ENCODE measurements around the gene MYL5. TPM values are rescaled to one million over a fixed set of nuclear protein-coding genes. Genes with fewer than 3 reads are reported as not detected.

The MYL5 gene
- total and polyA plus RNA-seq, 3 experiments from 2014 or later = 5.2 to 19.5 (median 17.1) TPM

- CTCF ChIA-PET = interaction anchor here (0.6 to 1.2 kb wide), 2 partner anchors 22 to 29 kb away, joined by 3 read pairs; no protein-coding TSS in a partner anchor
- Mint-ChIP-seq H3K4me1 (peaks cover 6 to 34% (median 16%) of the 10 kb centered on the region in 3 donors), H3K36me3 (peaks cover 0 to 27% (median 2%) of the 10 kb centered on the region in 3 donors), H3K9me3 (peaks cover 0 to 1% (median 0%) of the 10 kb centered on the region in 5 donors), H3K4me3 (no peak overlapping the region), H3K27me3 (no peaks in the 10 kb centered on the region), H3K27ac (peak overlapping the region in 1 of 8 donors; percentile 36)
- no peaks in the 10 kb centered on the region for H3K36me3 ChIP-seq (ENCODE audit: insufficient read depth, low read length)
- POLR2A ChIA-PET = no interaction called here
- H3K9me3 ChIP-seq (ENCODE audit: low read length) = no peaks in the 10 kb centered on the region
- no peaks in the 10 kb centered on the region for H3K4me1 ChIP-seq (ENCODE audit: insufficient read depth, low read length)
- no peak overlapping the region for H3K27ac ChIP-seq (ENCODE audit: low read depth, low read length)
- no peaks in the 10 kb centered on the region for H3K27me3 ChIP-seq (ENCODE audit: insufficient read depth, low read length, poor library complexity, severe bottlenecking)
- no peak overlapping the region for H3K4me3 ChIP-seq (ENCODE audit: low read length)
- DNase-seq = no peak
These were observed 45.9 kb downstream of the MYL5 start for GRCh38 chr4:720111-720860.

- peaks cover 0 to 27% (median 2%) of the 10 kb centered on the region in 3 donors for H3K36me3 Mint-ChIP-seq
- Histone ChIP-seq H3K36me3 (ENCODE audit: insufficient read depth, low read length) (no peaks in the 10 kb centered on the region), H3K4me3 (ENCODE audit: low read length) (no peak overlapping the region), H3K9me3 (ENCODE audit: low read length) (no peaks in the 10 kb centered on the region), H3K27ac (ENCODE audit: low read depth, low read length) (no peak overlapping the region), H3K4me1 (ENCODE audit: insufficient read depth, low read length) (no peaks in the 10 kb centered on the region), H3K27me3 (ENCODE audit: insufficient read depth, low read length, poor library complexity, severe bottlenecking) (no peaks in the 10 kb centered on the region)
- peak overlapping the region in 1 of 8 donors; percentile 61 for H3K27ac Mint-ChIP-seq
- H3K4me1 Mint-ChIP-seq = peaks cover 4 to 33% (median 18%) of the 10 kb centered on the region in 3 donors
- no peaks in the 10 kb centered on the region for H3K27me3 Mint-ChIP-seq
- no peak overlapping the region for H3K4me3 Mint-ChIP-seq
- CTCF ChIA-PET = no interaction called here
- no peak for DNase-seq
- POLR2A ChIA-PET = no interaction called here
- H3K9me3 Mint-ChIP-seq = peaks cover 0 to 1% (median 0%) of the 10 kb centered on the region in 5 donors
These were observed 47.2 kb downstream of the MYL5 start for GRCh38 chr4:721261-722168.

- peaks cover 0 to 26% (median 2%) of the 10 kb centered on the region in 3 donors for H3K36me3 Mint-ChIP-seq
- Histone ChIP-seq H3K4me3 (ENCODE audit: low read length) (no peak overlapping the region), H3K27ac (ENCODE audit: low read depth, low read length) (no peak overlapping the region), H3K27me3 (ENCODE audit: insufficient read depth, low read length, poor library complexity, severe bottlenecking) (no peaks in the 10 kb centered on the region), H3K9me3 (ENCODE audit: low read length) (no peaks in the 10 kb centered on the region), H3K36me3 (ENCODE audit: insufficient read depth, low read length) (no peaks in the 10 kb centered on the region), H3K4me1 (ENCODE audit: insufficient read depth, low read length) (no peaks in the 10 kb centered on the region)
- H3K9me3 Mint-ChIP-seq = peaks cover 0 to 1% (median 0%) of the 10 kb centered on the region in 5 donors
- no peak for DNase-seq
- H3K4me1 Mint-ChIP-seq = peaks cover 0 to 37% (median 18%) of the 10 kb centered on the region in 3 donors
- ChIA-PET CTCF (no interaction called here), POLR2A (no interaction called here)
- no peaks in the 10 kb centered on the region for H3K27me3 Mint-ChIP-seq
- H3K27ac Mint-ChIP-seq = no peak overlapping the region
- H3K4me3 Mint-ChIP-seq = no peak overlapping the region
These were observed 47.9 kb downstream of the MYL5 start for GRCh38 chr4:722169-722725.

- H3K4me3 ChIP-seq (ENCODE audit: low read length) = no peak overlapping the region
- POLR2A ChIA-PET = no interaction called here
- no peaks in the 10 kb centered on the region for H3K9me3 ChIP-seq (ENCODE audit: low read length)
- H3K36me3 ChIP-seq (ENCODE audit: insufficient read depth, low read length) = no peaks in the 10 kb centered on the region
- Mint-ChIP-seq H3K27ac (no peak overlapping the region), H3K36me3 (peaks cover 0 to 31% (median 2%) of the 10 kb centered on the region in 3 donors), H3K27me3 (no peaks in the 10 kb centered on the region), H3K4me1 (peaks cover 0 to 34% (median 15%) of the 10 kb centered on the region in 3 donors), H3K4me3 (no peak overlapping the region), H3K9me3 (peaks cover 0 to 1% (median 0%) of the 10 kb centered on the region in 5 donors)
- no peaks in the 10 kb centered on the region for H3K27me3 ChIP-seq (ENCODE audit: insufficient read depth, low read length, poor library complexity, severe bottlenecking)
- CTCF ChIA-PET = no interaction called here
- no peak overlapping the region for H3K27ac ChIP-seq (ENCODE audit: low read depth, low read length)
- no peak for DNase-seq
- no peaks in the 10 kb centered on the region for H3K4me1 ChIP-seq (ENCODE audit: insufficient read depth, low read length)
These were observed 48.6 kb downstream of the MYL5 start for GRCh38 chr4:722851-723360.

GRCh38 chr4:723751-724530, 49.6 kb downstream of the MYL5 start:
- H3K4me3 Mint-ChIP-seq = no peak overlapping the region
- POLR2A ChIA-PET = no interaction called here

GRCh38 chr4:725391-726234, 51.3 kb downstream of the MYL5 start:
- no peak overlapping the region for H3K4me3 Mint-ChIP-seq
- Histone ChIP-seq H3K4me1 (ENCODE audit: insufficient read depth, low read length) (no peaks in the 10 kb centered on the region), H3K27me3 (ENCODE audit: insufficient read depth, low read length, poor library complexity, severe bottlenecking) (no peaks in the 10 kb centered on the region), H3K9me3 (ENCODE audit: low read length) (no peaks in the 10 kb centered on the region), H3K36me3 (ENCODE audit: insufficient read depth, low read length) (no peaks in the 10 kb centered on the region), H3K4me3 (ENCODE audit: low read length) (no peak overlapping the region), H3K27ac (ENCODE audit: low read depth, low read length) (peak overlapping the region; percentile 16)
- no peak for DNase-seq
- H3K27me3 Mint-ChIP-seq = no peaks in the 10 kb centered on the region
- CTCF ChIA-PET = no interaction called here
- no peak overlapping the region for H3K27ac Mint-ChIP-seq
- H3K4me1 Mint-ChIP-seq = peaks cover 4 to 25% (median 15%) of the 10 kb centered on the region in 3 donors
- peaks cover 0 to 32% (median 0%) of the 10 kb centered on the region in 3 donors for H3K36me3 Mint-ChIP-seq
- POLR2A ChIA-PET = interaction anchor here (0.7 kb wide), 1 partner anchor 54 kb away, joined by 3 read pairs; no protein-coding TSS in a partner anchor
- H3K9me3 Mint-ChIP-seq = no peaks in the 10 kb centered on the region

More at GRCh38 chr4:723751-724530, 49.6 kb downstream of the MYL5 start:
- Histone ChIP-seq H3K4me1 (ENCODE audit: insufficient read depth, low read length) (no peaks in the 10 kb centered on the region), H3K36me3 (ENCODE audit: insufficient read depth, low read length) (no peaks in the 10 kb centered on the region), H3K27ac (ENCODE audit: low read depth, low read length) (no peak overlapping the region), H3K27me3 (ENCODE audit: insufficient read depth, low read length, poor library complexity, severe bottlenecking) (no peaks in the 10 kb centered on the region), H3K9me3 (ENCODE audit: low read length) (no peaks in the 10 kb centered on the region), H3K4me3 (ENCODE audit: low read length) (no peak overlapping the region)
- Mint-ChIP-seq H3K9me3 (peaks cover 0 to 1% (median 0%) of the 10 kb centered on the region in 5 donors), H3K27me3 (no peaks in the 10 kb centered on the region), H3K27ac (peak overlapping the region in 2 of 8 donors; percentile 42 to 78), H3K36me3 (peaks cover 0 to 31% (median 2%) of the 10 kb centered on the region in 3 donors), H3K4me1 (peaks cover 0 to 33% (median 16%) of the 10 kb centered on the region in 3 donors)
- no peak for DNase-seq
- CTCF ChIA-PET = interaction anchor here (1.0 kb wide), 1 partner anchor 19 kb away, joined by 3 read pairs; no protein-coding TSS in a partner anchor
